Activated CD8-positive, alpha-beta memory T cell treated with anti-CD3 and anti-CD28 coated beads, Interleukin-2, amount 50 U/mL, for 48 hours (primary cell): ENCODE measurements around the gene POR.
"Not testable (repeated sequence)": the region's sequence is repeated elsewhere in the genome, so short reads cannot be mapped to it uniquely, and the experiment has no call there.

Experiments used
- DNase-seq: peaks from one replicate; pipeline ENCODE4 v3.0.0-alpha.2; 2020

The POR gene

DNA sequence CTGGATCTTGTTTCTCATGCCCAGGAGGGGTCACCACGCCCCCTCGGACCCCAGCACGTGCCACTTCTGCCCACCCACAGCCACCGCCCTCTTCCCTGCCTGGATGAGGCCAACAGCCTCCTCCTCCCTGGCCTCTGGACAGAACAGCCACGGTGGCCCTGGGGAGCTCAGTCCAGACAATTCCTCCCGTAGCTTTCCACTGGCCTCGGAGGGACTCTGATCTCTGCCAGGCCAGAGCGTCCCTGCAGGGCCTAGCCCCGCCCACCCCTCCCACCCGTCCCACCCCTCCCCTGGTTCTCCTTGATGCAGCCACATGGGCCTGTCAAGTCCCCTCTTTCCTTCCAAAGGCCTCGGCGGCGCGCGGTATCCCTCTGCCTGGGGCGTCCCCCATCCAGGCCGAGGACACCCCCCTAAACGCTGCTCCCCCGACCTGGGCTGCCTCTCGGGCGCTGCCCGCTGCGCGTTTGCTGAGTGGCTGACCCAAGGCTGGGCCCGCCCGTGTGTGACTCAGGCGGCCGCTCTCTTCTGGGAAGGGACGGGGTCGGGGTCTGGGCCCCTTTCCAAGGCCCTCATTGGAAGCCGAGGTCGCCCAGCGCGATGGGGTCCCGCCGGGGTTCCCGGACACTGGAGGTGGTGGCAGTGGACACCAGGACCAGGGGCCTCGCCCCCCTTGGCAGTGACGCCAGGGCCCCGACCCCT is 78.9 kb downstream of the POR start:
- DNase-seq, result no peak

GRCh38 chr7:75994388-75995051 is 79.6 kb downstream of the POR start, which contains the start of gene TMEM120A:
Gene TMEM120A, minus strand, starts transcription at chr7:75994595. Its CDS starts 25 bp downstream, at chr7:75994570.
- peak; percentile 98 for DNase-seq

DNA sequence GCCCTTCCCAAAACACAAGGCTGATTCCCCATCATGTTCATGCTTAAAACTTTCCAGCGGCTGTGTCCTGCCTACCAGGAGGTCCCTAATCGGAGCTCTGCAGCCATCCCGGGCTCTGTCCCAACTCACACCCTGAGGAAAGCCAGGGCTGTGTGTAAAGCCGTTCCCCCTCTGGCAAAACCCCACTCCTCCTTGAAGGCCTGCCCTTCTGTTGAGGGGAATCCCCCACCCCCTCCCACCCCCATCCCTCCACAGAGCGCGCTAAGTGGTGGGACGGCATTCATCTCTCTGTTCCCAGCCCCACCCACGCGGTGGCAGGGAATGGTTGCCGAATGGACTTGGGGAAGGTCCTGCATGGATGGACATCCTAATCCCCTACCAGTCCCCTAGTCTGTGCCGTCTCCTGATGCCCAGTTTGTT is 80.1 kb downstream of the POR start:
- no peak for DNase-seq

DNA sequence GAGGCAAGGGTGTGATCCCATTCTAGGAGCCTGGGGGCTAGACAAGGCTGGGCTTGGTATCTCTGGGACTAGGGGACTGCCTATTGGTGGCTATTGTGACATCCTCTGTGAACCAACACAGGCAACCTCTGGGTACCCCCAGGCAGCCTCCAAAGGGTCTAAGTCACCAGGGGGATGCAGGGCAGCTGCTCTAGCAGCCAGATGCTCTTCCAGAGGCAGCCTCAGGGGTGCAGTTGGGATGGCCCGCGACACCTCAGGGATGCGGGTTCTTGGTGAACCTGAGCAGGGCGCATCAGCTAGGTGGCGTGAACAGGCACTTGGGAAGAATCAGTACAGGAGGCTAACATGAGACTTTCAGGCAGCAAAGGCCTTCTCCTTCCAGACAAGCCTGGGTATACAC is 81.0 kb downstream of the POR start:
- no peak for DNase-seq

GRCh38 chr7:75996476-75996875 is 81.5 kb downstream of the POR start:
- no peak for DNase-seq

GRCh38 chr7:75998038-75998437 is 83.1 kb downstream of the POR start:
- no peak for DNase-seq

GRCh38 chr7:76000566-76000965 is 85.6 kb downstream of the POR start:
- DNase-seq, result no peak

GRCh38 chr7:76002139-76002538 is 87.2 kb downstream of the POR start:
- DNase-seq, result no peak

GRCh38 chr7:76002822-76003221 is 87.9 kb downstream of the POR start:
- DNase-seq, result no peak

- no peak for DNase-seq
These were observed 88.4 kb downstream of the POR start for GRCh38 chr7:76003351-76003750.

GRCh38 chr7:76005004-76005403 is 90.0 kb downstream of the POR start:
- DNase-seq, result not testable (repeated sequence)

- DNase-seq, result no peak
These were observed 93.3 kb downstream of the POR start for GRCh38 chr7:76008156-76008687.

- DNase-seq, result no peak
These were observed 95.0 kb downstream of the POR start for GRCh38 chr7:76009672-76010600.

DNA sequence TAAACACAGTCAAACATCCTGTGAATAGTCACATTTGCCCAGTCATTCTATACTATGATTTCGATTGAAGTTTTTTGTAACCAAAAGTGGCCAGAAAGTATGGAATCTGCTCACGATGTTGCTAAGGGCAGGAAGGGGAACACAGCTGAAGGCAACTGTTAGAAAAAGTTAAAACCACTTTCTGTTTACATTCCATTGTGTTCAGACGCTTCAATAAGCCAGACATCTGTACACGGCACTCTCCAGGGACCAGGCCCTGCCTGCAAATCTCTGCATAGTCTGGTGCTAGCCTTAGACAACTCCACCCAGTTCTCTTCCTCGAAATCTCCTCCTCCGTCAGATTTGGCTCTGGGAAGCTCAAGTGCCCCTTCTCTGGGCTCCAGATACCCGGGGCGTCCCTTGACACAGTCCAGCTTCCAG is 96.5 kb downstream of the POR start:
- DNase-seq, result no peak

DNA sequence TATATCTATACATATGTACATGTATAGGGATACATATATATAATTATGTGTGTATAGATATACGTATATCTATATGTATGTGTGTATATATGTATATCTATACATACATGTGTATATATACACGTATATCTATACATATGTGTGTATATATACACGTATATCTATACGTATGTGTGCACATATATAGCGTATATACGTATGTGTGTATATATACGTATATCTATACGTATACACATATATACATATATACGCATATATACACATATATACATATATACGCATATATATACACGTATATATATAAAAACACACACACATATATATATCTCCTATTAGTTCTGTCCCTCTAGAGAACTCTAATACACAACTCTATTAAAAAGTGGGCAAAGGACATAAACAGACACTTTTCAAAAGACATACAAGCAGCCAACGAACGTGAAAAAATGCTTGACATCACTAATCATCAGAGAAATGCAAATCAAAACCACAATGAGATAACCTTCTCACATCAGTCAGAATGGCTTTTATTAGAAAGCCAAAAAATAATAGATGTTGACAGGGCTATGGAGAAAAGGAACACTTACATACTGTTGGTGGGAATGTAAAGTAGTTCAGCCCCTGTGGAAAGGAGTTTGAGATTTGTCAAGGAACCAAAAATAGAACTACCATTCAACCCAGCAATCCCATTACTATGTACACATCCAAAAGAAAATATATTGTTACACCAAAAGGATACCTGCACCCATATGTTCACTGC is 101.4 kb downstream of the POR start:
- no peak for DNase-seq

DNA sequence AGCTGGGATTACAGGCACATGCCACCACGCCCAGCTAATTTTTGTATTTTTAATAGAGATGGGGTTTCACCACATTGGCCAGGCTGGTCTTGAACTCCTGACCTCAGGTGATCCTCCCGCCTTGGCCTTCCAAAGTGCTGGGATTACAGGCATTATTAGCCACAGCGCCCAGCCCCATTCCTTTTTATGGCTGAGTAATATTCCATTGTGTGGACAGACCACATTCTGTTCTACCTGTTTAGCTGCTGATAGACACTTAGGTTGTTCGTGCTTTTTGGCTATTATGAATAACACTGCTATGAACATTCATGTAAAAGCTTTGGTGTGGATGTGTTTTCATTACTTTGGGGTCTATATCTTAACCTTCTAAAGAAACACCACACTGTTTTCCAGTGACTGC is 103.6 kb downstream of the POR start:
- DNase-seq, result not testable (repeated sequence)

- DNase-seq, result peak; percentile 89
These were observed 105.2 kb downstream of the POR start for GRCh38 chr7:76020031-76020714.

GRCh38 chr7:76022026-76022780 is 107.2 kb downstream of the POR start:
- no peak for DNase-seq

DNA sequence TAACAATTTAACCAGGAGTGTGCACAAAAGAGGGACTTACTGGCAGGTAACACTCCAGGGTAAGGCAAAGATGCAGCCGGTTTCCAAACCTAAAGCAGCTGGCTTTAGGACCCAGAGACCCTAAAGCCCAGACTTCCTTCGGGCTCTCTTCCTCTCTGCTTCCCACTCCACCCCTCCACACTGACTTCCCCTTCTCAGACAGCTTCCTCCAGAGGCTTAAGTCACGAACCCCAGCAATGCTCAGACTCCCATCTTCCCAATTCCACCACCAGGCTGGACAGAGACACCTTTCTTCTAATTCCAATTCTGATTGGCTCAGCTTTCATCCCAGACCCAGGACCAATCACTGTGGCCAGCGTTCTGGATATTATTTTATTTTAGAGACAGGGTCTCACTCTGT is 108.0 kb downstream of the POR start:
- no peak for DNase-seq

GRCh38 chr7:76029682-76030081 is 114.7 kb downstream of the POR start:
- DNase-seq, result not testable (repeated sequence)

DNA sequence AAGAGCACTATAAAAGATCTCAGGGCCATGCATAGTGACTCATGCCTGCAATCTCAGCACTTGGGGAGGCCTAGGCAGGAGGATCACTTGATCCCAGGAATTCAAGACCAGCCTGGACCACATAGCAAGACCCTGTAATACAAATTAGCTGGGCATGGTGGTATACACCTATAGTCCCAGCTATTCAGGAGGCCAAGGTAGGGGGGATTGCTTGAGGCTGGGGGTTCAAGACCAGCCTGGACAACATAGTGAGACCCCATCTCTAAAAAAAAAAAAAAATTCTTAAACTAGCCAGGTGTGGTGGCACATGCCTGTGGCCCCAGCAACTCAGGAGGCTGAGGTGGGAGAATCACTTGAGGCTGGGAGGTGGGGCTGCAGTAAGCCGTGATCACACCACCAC is 117.0 kb downstream of the POR start:
- DNase-seq, result no peak
